GM06990 (cell line): ENCODE data around the gene GBX1.

ENCODE experiments used
- DNase-seq: peaks from one replicate; pipeline ENCODE4 v3.0.0-alpha.2; 2011; ENCODE audit not compliant: insufficient read length; ENCODE audit errors: extremely low read depth
- H3K27me3 ChIP-seq: replicated peaks from 2 replicates; pipeline ENCODE4 v1.6.0; 2011; ENCODE audit warnings: low read length; ENCODE audit not compliant: control insufficient read depth, insufficient read depth
- H3K36me3 ChIP-seq: 2 replicates; pipeline ENCODE4 v1.5.1; 2011; ENCODE audit warnings: low read length; ENCODE audit not compliant: control insufficient read depth, insufficient read depth
- H3K4me3 ChIP-seq: replicated peaks from 2 replicates; pipeline ENCODE4 v1.5.1; 2011; ENCODE audit warnings: low read depth, mild to moderate bottlenecking, control low read depth, low read length
- TF ChIP-seq, protein P1 (sequence below): IDR thresholded peaks from 2 replicates; pipeline ENCODE4 v1.5.1; 2011; ENCODE audit warnings: low read length, control low read depth, mild to moderate bottlenecking, inconsistent platforms; ENCODE audit not compliant: insufficient read depth, poor library complexity, severe bottlenecking

Gene GBX1

DNA sequence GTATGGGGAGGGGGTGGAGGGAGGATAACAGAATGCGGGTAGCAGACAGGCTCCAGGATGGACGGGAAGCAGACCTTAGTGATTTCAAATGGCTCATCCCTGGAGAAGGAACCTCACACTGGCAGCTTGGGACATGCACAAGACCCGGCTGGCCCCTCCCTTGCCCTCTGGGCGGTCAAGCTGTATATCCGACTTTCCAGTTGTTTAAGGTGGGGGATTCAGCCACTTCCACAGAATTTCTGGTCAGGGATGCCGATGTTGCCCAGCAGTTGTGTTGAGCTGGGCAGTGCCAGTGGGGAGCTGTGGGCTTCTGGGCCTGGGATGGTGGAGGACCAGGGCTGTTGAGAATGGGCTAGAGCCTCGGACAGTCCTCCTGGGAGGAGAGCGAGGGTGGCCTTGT, 38.8 kb downstream of the GBX1 start:
- Histone ChIP-seq H3K4me3 (no peak overlapping the region), H3K36me3 (peaks cover 10% of the 10 kb centered on the region), H3K27me3 (no peaks in the 10 kb centered on the region)
- TF ChIP-seq, protein P1, sequence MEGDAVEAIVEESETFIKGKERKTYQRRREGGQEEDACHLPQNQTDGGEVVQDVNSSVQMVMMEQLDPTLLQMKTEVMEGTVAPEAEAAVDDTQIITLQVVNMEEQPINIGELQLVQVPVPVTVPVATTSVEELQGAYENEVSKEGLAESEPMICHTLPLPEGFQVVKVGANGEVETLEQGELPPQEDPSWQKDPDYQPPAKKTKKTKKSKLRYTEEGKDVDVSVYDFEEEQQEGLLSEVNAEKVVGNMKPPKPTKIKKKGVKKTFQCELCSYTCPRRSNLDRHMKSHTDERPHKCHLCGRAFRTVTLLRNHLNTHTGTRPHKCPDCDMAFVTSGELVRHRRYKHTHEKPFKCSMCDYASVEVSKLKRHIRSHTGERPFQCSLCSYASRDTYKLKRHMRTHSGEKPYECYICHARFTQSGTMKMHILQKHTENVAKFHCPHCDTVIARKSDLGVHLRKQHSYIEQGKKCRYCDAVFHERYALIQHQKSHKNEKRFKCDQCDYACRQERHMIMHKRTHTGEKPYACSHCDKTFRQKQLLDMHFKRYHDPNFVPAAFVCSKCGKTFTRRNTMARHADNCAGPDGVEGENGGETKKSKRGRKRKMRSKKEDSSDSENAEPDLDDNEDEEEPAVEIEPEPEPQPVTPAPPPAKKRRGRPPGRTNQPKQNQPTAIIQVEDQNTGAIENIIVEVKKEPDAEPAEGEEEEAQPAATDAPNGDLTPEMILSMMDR: no peak
- DNase-seq: no peak

DNA sequence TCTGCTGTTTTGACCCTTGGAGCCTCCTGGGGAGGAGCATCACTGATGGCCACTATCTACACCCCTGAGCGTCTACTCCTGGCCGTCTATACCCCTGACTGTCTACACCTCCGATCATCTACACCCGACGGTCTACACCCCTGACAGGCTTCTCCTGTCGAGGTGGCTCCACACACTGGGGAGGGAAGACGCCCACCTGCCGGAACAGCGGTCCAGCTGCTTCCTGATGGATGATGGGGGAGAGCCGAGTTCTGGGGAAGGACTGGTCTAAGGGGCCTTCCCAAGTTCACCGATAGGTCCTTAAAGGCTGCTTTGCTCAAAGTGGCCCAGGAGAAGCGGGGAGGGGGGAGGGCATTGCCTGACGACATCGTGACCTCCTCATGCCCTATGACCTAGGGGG, 39.4 kb downstream of the GBX1 start:
- Histone ChIP-seq H3K27me3 (no peaks in the 10 kb centered on the region), H3K36me3 (peaks cover 12% of the 10 kb centered on the region), H3K4me3 (no peak overlapping the region)
- TF ChIP-seq, protein P1: no peak
- no peak for DNase-seq

DNA sequence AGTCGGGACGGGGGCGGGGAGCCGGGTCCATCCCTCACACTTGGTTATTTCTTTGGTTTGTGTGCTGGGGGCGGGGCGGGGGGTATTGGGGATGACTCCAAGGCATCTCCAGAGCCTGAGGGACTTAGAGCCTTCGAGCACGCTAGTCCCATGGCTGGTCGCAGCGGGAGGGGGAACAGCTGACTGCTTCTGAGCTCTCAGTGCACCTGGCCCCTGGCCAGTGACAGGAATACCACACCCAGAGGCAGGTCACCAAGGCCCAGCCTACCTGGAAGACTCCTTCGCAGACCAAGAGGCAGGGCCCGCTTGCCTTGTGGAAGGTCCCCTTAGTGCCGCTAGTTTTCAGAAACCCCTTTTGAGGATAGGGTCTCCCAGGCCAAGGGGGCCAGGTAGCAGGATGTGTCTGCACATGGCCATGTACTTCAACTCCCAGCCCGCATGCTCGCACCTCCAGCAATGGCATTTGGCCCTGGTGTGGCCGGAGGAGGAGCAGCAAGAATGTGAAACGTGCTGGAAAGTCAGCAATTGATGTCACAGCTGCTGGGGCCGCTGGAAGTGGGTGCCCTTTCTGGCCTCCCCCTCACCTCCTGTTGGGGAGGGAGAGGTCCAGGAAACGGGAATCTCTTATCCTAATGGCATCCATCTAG, 40.9 kb downstream of the GBX1 start:
- Histone ChIP-seq H3K4me3 (no peak overlapping the region), H3K36me3 (peaks cover 8% of the 10 kb centered on the region)
- no peak for DNase-seq

DNA sequence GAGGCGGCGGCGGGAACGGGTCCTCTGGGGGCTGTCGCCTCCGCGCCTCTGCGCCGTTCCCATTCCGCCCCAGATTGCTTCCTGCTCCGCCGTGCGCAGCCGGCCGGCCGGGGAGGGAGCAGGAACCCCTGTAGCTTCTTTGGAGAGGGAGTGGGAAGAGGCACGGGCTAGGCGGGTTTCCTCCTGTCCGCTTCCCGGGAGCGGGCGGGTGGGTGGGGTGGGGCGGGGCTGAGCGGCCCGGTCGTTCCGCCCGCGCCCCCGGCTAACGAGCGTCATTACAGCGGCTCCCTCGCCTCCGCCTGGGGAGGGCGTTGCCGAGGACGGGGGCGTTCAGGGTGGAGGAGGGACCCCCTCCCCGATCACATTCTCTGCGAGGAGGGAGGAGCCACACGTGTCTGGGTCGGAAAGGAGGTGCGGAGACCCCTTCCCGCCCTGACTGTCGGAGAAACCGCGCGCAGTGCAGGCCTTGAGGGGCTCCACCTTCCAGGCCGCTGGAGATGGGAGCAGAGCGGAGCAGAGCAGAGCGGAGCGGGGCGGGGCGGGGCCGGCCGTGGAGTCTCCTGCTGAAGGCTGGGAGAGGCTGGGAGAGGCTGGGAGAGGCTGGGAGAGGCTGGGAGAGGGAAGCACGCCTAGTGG, 41.5 kb downstream of the GBX1 start:
- H3K4me3 ChIP-seq: no peak overlapping the region
- no peak for DNase-seq
- H3K27me3 ChIP-seq: no peaks in the 10 kb centered on the region
- H3K36me3 ChIP-seq: peaks cover 8% of the 10 kb centered on the region
- TF ChIP-seq, protein P1: no peak

More for the DNA sequence above, 40.9 kb downstream of the GBX1 start:
- no peaks in the 10 kb centered on the region for H3K27me3 ChIP-seq
- TF ChIP-seq, protein P1: no peak

DNA sequence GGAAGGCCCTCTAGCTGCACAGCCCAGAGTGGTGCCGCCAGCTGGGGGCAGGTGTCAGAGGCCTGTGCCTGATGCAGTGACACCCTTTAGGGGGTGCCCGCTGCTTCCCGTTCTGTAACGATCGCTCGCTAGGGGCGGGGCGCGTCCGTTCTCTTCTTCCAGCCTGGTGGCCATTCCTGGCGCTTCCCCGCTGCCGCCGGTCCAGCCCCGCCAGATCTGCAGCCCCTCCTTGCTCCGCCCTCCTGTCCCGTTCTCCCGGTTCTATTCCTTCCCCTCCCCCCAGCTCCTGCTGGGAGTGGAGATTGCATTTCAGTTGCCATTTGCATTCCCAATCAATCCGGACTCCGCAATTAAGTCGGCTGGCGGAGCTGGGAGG, 42.0 kb downstream of the GBX1 start:
- TF ChIP-seq, protein P1: no peak
- Histone ChIP-seq H3K27me3 (no peaks in the 10 kb centered on the region), H3K36me3 (peaks cover 8% of the 10 kb centered on the region), H3K4me3 (no peak overlapping the region)
- DNase-seq: no peak
